HepG2 (cell line): ENCODE data around the gene GGA1. TPM values are rescaled to one million over a fixed set of nuclear protein-coding genes. Genes with fewer than 3 reads are reported as not detected.

Source experiments
- CC2D1A ChIP-seq: sonication (generic); formaldehyde crosslinking; IDR thresholded peaks from 2 replicates; pipeline ENCODE4 v1.8.1; 2023; ENCODE audit warnings: mild to moderate bottlenecking, missing genetic modification reagents
- EZH2 ChIP-seq: conservative IDR thresholded peaks from 2 replicates; pipeline ENCODE4 v1.6.1; 2012; ENCODE audit warnings: mild to moderate bottlenecking, low read depth, low read length, moderate library complexity
- HMG20A ChIP-seq: IDR thresholded peaks from 2 replicates; pipeline ENCODE4 v1.6.1; 2016; ENCODE audit warnings: borderline replicate concordance
- KAT2B ChIP-seq: fragments of 150-350 bp; IDR thresholded peaks from 2 replicates; pipeline ENCODE4 v1.6.1; 2014; ENCODE audit warnings: low read depth, low read length, borderline replicate concordance
- LCORL ChIP-seq, 2 experiments: fragments of 450-650 bp in 1 of 2; sonication (generic) in 1 of 2; formaldehyde crosslinking in 1 of 2; IDR thresholded peaks; 2 replicates each; pipeline versions ENCODE4 v1.5.0 to v1.6.1; 2017 to 2020; ENCODE audit warnings: antibody characterized with exemption in 1 of 2, missing genetic modification reagents in 1 of 2
- NBN ChIP-seq: fragments of 450-650 bp; conservative IDR thresholded peaks from 2 replicates; pipeline ENCODE4 v1.6.1; 2017
- ZNF839 ChIP-seq: sonication (generic); formaldehyde crosslinking; IDR thresholded peaks from 2 replicates; pipeline ENCODE4 v1.4.0; 2020; ENCODE audit warnings: missing genetic modification reagents, mild to moderate bottlenecking, borderline replicate concordance
- polyA plus RNA-seq, 8 experiments: library from polyadenylated mRNA; depleted of rRNA in 3 of 8; stranded (reverse) in 7 of 8; unstranded in 1 of 8; fragments of >200 nt; fragmentation: Illumina TruSeq in 4 of 8; extraction: Trizol in 4 of 8; gene quantifications; 2 replicates each; pipeline versions ENCODE4 v1.2.1 to v1.2.3, GENCODE V29; 2011 to 2016; ENCODE audit warnings: low read depth in 4 of 8, missing spikeins in 1 of 8, mixed read lengths in 1 of 8; ENCODE audit not compliant: insufficient read depth in 1 of 8
- total RNA-seq, 5 experiments: library from RNA; depleted of rRNA; stranded (reverse); fragments of >200 nt; fragmentation: Illumina TruSeq; extraction: Trizol; gene quantifications; 2 replicates each; pipeline ENCODE4 v1.2.3, GENCODE V29; 2016; ENCODE audit warnings: low read depth in 1 of 5
- TF ChIP-seq, protein P1 (sequence below): sonication (generic); formaldehyde crosslinking; IDR thresholded peaks from 2 replicates; pipeline ENCODE4 v1.9.0; 2021; ENCODE audit warnings: missing genetic modification reagents, mild to moderate bottlenecking, borderline replicate concordance
- TF ChIP-seq, protein P2 (sequence below): sonication (generic); formaldehyde crosslinking; IDR thresholded peaks from one replicate; pipeline ENCODE4 v1.5.1; 2020; ENCODE audit warnings: mild to moderate bottlenecking, missing genetic modification reagents; ENCODE audit errors: not compliant biosample characterization
- TF ChIP-seq, protein P3 (sequence below), 2 experiments: sonication (generic) in 1 of 2; formaldehyde crosslinking in 1 of 2; IDR thresholded peaks; 2 replicates each; pipeline versions ENCODE4 v1.4.0 to v1.6.1; 2016 to 2020; ENCODE audit warnings: borderline replicate concordance in 1 of 2, low read depth in 1 of 2, mild to moderate bottlenecking in 1 of 2, missing genetic modification reagents in 1 of 2
- TF ChIP-seq, protein P4 (sequence below): sonication (generic); formaldehyde crosslinking; IDR thresholded peaks from 2 replicates; pipeline ENCODE4 v1.4.0; 2020; ENCODE audit warnings: missing genetic modification reagents, borderline replicate concordance

Gene GGA1
- total and polyA plus RNA-seq, 2 of the 13 experiments (the other 11 are each of a cell fraction or from before 2014, with no cell fraction given) = 29.1 to 87.2 TPM

DNA sequence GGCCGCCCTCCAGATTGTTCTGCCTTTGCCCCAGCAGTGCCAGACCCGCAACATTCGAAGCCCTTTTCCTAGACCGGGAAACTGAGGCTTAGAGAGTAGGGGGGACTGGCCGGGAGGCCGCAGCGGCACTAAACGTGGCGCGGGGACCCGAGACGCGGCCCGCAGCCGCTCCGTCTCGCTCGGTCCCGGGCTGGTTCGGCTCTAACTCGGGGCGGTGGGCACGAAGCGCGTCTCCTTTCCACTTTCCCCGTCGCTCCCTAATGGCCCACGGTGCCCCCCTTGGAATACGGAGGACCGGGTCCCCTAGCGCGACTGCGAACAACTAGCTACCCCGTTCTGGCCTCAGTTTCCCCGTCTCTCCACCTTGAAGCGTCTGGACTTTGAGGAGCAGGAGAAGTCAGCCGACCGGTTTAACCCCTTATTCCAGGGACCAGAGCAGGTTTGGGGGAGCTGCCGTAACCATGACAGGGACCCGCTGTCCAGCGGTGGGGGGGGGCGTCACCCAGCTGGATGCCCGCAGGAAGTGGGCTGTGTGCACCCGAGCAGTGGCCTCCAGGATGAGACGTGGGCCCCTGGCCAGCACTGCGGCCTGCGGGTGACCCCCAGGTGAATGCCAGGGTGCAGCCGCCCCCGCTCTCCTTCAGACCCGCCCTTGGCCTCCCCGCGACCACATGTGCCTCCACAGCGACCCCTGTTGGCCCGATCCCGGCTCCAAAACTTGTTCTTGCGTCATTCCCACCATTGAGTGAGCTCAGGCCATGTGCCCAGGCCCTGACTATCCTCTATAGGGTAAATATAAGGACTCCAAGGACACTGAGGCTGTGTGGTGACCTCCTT, 47.2 kb upstream of the GGA1 start (continued):
- TF ChIP-seq LCORL (IDR thresholded peaks at IDR 0.05) = 0 out of 2 replicates have a peak, but pooled peaks have one; percentile 19
- peak; percentile 98 for TF ChIP-seq LCORL (CRISPR knock-in tag; IDR thresholded peaks at IDR 0.05)
- TF ChIP-seq, protein P1, sequence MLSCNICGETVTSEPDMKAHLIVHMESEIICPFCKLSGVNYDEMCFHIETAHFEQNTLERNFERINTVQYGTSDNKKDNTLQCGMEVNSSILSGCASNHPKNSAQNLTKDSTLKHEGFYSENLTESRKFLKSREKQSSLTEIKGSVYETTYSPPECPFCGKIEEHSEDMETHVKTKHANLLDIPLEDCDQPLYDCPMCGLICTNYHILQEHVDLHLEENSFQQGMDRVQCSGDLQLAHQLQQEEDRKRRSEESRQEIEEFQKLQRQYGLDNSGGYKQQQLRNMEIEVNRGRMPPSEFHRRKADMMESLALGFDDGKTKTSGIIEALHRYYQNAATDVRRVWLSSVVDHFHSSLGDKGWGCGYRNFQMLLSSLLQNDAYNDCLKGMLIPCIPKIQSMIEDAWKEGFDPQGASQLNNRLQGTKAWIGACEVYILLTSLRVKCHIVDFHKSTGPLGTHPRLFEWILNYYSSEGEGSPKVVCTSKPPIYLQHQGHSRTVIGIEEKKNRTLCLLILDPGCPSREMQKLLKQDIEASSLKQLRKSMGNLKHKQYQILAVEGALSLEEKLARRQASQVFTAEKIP = no peak
- TF ChIP-seq, protein P2, sequence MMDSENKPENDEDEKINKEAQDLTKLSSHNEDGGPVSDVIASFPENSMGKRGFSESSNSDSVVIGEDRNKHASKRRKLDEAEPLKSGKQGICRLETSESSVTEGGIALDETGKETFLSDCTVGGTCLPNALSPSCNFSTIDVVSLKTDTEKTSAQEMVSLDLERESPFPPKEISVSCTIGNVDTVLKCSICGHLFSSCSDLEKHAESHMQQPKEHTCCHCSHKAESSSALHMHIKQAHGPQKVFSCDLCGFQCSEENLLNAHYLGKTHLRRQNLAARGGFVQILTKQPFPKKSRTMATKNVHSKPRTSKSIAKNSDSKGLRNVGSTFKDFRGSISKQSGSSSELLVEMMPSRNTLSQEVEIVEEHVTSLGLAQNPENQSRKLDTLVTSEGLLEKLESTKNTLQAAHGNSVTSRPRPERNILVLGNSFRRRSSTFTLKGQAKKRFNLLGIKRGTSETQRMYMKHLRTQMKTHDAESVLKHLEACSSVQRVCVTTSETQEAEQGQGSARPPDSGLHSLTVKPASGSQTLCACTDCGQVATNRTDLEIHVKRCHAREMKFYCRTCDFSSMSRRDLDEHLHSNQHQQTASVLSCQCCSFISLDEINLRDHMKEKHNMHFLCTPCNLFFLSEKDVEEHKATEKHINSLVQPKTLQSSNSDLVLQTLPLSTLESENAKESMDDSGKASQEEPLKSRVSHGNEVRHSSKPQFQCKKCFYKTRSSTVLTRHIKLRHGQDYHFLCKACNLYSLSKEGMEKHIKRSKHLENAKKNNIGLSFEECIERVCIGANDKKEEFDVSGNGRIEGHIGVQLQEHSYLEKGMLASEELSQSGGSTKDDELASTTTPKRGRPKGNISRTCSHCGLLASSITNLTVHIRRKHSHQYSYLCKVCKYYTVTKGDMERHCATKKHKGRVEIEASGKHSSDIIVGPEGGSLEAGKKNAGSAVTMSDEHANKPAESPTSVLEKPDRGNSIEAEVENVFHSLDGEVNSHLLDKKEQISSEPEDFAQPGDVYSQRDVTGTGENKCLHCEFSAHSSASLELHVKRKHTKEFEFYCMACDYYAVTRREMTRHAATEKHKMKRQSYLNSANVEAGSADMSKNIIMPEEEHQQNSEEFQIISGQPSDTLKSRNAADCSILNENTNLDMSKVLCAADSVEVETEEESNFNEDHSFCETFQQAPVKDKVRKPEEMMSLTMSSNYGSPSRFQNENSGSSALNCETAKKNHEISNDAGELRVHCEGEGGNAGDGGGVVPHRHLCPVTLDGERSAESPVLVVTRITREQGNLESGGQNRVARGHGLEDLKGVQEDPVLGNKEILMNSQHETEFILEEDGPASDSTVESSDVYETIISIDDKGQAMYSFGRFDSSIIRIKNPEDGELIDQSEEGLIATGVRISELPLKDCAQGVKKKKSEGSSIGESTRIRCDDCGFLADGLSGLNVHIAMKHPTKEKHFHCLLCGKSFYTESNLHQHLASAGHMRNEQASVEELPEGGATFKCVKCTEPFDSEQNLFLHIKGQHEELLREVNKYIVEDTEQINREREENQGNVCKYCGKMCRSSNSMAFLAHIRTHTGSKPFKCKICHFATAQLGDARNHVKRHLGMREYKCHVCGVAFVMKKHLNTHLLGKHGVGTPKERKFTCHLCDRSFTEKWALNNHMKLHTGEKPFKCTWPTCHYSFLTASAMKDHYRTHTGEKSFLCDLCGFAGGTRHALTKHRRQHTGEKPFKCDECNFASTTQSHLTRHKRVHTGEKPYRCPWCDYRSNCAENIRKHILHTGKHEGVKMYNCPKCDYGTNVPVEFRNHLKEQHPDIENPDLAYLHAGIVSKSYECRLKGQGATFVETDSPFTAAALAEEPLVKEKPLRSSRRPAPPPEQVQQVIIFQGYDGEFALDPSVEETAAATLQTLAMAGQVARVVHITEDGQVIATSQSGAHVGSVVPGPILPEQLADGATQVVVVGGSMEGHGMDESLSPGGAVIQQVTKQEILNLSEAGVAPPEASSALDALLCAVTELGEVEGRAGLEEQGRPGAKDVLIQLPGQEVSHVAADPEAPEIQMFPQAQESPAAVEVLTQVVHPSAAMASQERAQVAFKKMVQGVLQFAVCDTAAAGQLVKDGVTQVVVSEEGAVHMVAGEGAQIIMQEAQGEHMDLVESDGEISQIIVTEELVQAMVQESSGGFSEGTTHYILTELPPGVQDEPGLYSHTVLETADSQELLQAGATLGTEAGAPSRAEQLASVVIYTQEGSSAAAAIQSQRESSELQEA = peak; percentile 42
- TF ChIP-seq EZH2 = no peak
- no peak for TF ChIP-seq ZNF839 (CRISPR knock-in tag)
- no peak for TF ChIP-seq KAT2B
- TF ChIP-seq, protein P3, sequence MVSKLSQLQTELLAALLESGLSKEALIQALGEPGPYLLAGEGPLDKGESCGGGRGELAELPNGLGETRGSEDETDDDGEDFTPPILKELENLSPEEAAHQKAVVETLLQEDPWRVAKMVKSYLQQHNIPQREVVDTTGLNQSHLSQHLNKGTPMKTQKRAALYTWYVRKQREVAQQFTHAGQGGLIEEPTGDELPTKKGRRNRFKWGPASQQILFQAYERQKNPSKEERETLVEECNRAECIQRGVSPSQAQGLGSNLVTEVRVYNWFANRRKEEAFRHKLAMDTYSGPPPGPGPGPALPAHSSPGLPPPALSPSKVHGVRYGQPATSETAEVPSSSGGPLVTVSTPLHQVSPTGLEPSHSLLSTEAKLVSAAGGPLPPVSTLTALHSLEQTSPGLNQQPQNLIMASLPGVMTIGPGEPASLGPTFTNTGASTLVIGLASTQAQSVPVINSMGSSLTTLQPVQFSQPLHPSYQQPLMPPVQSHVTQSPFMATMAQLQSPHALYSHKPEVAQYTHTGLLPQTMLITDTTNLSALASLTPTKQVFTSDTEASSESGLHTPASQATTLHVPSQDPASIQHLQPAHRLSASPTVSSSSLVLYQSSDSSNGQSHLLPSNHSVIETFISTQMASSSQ (IDR thresholded peaks at IDR 0.05; ENCODE audit: low read depth) = no peak
- TF ChIP-seq, protein P3 (CRISPR knock-in tag; IDR thresholded peaks at IDR 0.05; ENCODE audit: borderline replicate concordance) = no peak; the same call in none of the 2 replicates
- TF ChIP-seq, protein P4, sequence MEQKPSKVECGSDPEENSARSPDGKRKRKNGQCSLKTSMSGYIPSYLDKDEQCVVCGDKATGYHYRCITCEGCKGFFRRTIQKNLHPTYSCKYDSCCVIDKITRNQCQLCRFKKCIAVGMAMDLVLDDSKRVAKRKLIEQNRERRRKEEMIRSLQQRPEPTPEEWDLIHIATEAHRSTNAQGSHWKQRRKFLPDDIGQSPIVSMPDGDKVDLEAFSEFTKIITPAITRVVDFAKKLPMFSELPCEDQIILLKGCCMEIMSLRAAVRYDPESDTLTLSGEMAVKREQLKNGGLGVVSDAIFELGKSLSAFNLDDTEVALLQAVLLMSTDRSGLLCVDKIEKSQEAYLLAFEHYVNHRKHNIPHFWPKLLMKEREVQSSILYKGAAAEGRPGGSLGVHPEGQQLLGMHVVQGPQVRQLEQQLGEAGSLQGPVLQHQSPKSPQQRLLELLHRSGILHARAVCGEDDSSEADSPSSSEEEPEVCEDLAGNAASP (CRISPR knock-in tag) = peak; percentile 95
- TF ChIP-seq NBN = no peak
- peak; percentile 49; the same call in 1 of the 2 replicates for TF ChIP-seq HMG20A
- no peak for TF ChIP-seq CC2D1A
